Sigmoid colon (tissue), 7 donors: ENCODE data around the gene PSPH. TPM values are rescaled to one million over a fixed set of nuclear protein-coding genes. Genes with fewer than 3 reads are reported as not detected.
"Not testable (repeated sequence)": the region's sequence is repeated elsewhere in the genome, so short reads cannot be mapped to it uniquely, and the experiment has no call there.

ENCODE experiments used
- DNase-seq: peaks from one replicate; pipeline ENCODE4 v3.0.0-alpha.2; 2019
- H3K27ac ChIP-seq, 4 donors: fragments of 200-600 bp; sonication (generic); one replicate each; pipeline ENCODE4 v1.5.1; 2016 to 2019; ENCODE audit warnings: mild to moderate bottlenecking in 1 of 4
- H3K27me3 ChIP-seq, 3 donors: fragments of 200-600 bp; sonication (generic); one replicate each; pipeline ENCODE4 v1.5.1; 2019; ENCODE audit warnings: mild to moderate bottlenecking in 1 of 3
- H3K36me3 ChIP-seq, 4 donors: fragments of 200-600 bp; sonication (generic); one replicate each; pipeline ENCODE4 v1.5.1; 2016 to 2019
- H3K4me1 ChIP-seq, 4 donors: fragments of 200-600 bp; sonication (generic); one replicate each; pipeline ENCODE4 v1.5.1; 2017 to 2019
- H3K4me3 ChIP-seq, 4 donors: fragments of 200-600 bp; sonication (generic); one replicate each; pipeline ENCODE4 v1.5.1; 2017 to 2019; ENCODE audit warnings: mild to moderate bottlenecking in 2 of 4, moderate library complexity in 1 of 4
- H3K9me3 ChIP-seq, 4 donors: fragments of 200-600 bp in 3 of 4; sonication (generic) in 3 of 4; one replicate each; pipeline versions ENCODE4 v1.5.1 to v1.6.1; 2013 to 2019
- CTCF ChIP-seq, 4 experiments: fragments of 450-650 bp in 3 of 4; fragments of 200-600 bp in 1 of 4; IDR thresholded peaks; one replicate each; pipeline ENCODE4 v1.5.1; 2016 to 2019; ENCODE audit warnings: antibody characterized with exemption in 4 of 4, mild to moderate bottlenecking in 3 of 4, moderate library complexity in 2 of 4
- EP300 ChIP-seq, 4 donors: sonication (generic); formaldehyde crosslinking; IDR thresholded peaks; one replicate each; pipeline ENCODE4 v1.6.1; 2017; ENCODE audit warnings: antibody characterized with exemption in 4 of 4
- POLR2A ChIP-seq, 2 donors: fragments of 450-650 bp; IDR thresholded peaks; one replicate each; pipeline ENCODE4 v1.6.1; 2016; ENCODE audit warnings: antibody characterized with exemption in 2 of 2, mild to moderate bottlenecking in 2 of 2, moderate library complexity in 2 of 2
- POLR2AphosphoS5 ChIP-seq, 4 donors: sonication (generic); formaldehyde crosslinking; IDR thresholded peaks; one replicate each; pipeline ENCODE4 v1.6.1; 2017; ENCODE audit warnings: antibody characterized with exemption in 4 of 4
- WGBS, 2 donors: extraction: QIAGEN DNeasy Blood & Tissue Kit; methylation state at CpG; one replicate each; pipeline ENCODE4 v1.1.7; 2013; 5-methylcytosine and 5-hydroxymethylcytosine counted together
- intact Hi-C: fragments of 100-400 bp; cut with DNase I; formaldehyde crosslinking; loops from one replicate; pipeline ENCODE4 v1.15.1; 2023
- polyA plus RNA-seq, 3 donors: library from polyadenylated mRNA; stranded (reverse); fragments of 200-250 nt; gene quantifications; one replicate each; pipeline ENCODE4 v1.2.3, GENCODE V29; 2013
- total RNA-seq, 4 donors: library from RNA; depleted of rRNA; stranded (reverse); fragments of >200 nt; gene quantifications; one replicate each; pipeline ENCODE4 v1.1.0, GENCODE V29; 2016
- donor health status: healthy with polysubstance abuse.
- donor health status: Bipolar disorder and iron deficiency.
- donor health status: healthy.

Gene PSPH
- total and polyA plus RNA-seq, 7 donors, result 7.2 to 18.8 (median 7.6) TPM

GRCh38 chr7:56079450-56080185 lies 28.4 kb upstream of the PSPH start:
- intact Hi-C loops, result loop anchor here (2.0 kb wide), 1 partner anchor 27 kb away; the partner anchor contains the start of gene CHCHD2
- Histone ChIP-seq H3K36me3 (peaks cover 0 to 36% (median 10%) of the 10 kb centered on the region in 4 donors), H3K9me3 (no peaks in the 10 kb centered on the region), H3K4me3 (no peak overlapping the region), H3K4me1 (peaks cover 0 to 38% (median 36%) of the 10 kb centered on the region in 4 donors), H3K27me3 (no peaks in the 10 kb centered on the region), H3K27ac (peak overlapping the region; percentile 70 to 86 (median 82))
- peak; percentile 94 for DNase-seq
- TF ChIP-seq CTCF (IDR thresholded peaks at IDR 0.05), result peak; percentile 69 to 80 (median 76)
- no peak for TF ChIP-seq POLR2A (IDR thresholded peaks at IDR 0.05)
- TF ChIP-seq EP300 (IDR thresholded peaks at IDR 0.05), result no peak
- peak in 3 of 4 donors; percentile 53 to 67 (median 58) for TF ChIP-seq POLR2AphosphoS5 (IDR thresholded peaks at IDR 0.05)
- 63 to 70% methylated on average over 12 of the region's 12 CpGs for WGBS, 2 donors

- Histone ChIP-seq H3K4me3 (no peak overlapping the region), H3K9me3 (no peaks in the 10 kb centered on the region), H3K36me3 (peaks cover 0 to 36% (median 10%) of the 10 kb centered on the region in 4 donors), H3K4me1 (peaks cover 0 to 34% (median 29%) of the 10 kb centered on the region in 4 donors), H3K27me3 (no peaks in the 10 kb centered on the region), H3K27ac (peak overlapping the region in 3 of 4 donors; percentile 79 to 86 (median 84))
- intact Hi-C loops, result loop anchor here (2.0 kb wide), 1 partner anchor 29 kb away; the partner anchor contains the start of gene CHCHD2
- no peak for DNase-seq
- WGBS, 2 donors, result 96 to 97% methylated on average over 16 of the region's 16 CpGs
- no peak for TF ChIP-seq EP300 (IDR thresholded peaks at IDR 0.05)
- no peak for TF ChIP-seq CTCF (IDR thresholded peaks at IDR 0.05)
- TF ChIP-seq POLR2A (IDR thresholded peaks at IDR 0.05), result no peak
- TF ChIP-seq POLR2AphosphoS5 (IDR thresholded peaks at IDR 0.05), result no peak
These were observed 27.0 kb upstream of the PSPH start for GRCh38 chr7:56078196-56078595.

DNA sequence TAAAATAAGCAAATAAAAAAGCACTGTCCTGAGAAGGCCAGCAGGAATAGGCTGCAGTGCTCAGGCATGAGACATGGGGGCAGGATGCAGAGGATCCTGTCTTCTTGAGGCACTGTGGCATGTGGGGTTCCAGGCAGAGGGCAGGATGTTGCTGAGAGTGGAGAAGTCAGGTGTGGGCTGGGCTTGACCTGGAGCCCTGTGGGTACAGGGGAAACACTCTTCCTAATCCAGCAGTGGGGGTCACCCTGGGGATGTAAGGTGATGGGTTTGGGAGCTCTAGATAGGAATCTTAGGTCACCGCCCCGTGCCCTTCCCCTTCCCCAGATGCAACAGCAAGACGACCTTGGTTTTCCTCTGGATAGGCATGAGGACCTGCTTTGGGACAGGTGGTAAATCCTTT lies 26.4 kb upstream of the PSPH start:
- Histone ChIP-seq H3K27ac (peak overlapping the region in 2 of 4 donors; percentile 5 to 86), H3K27me3 (no peaks in the 10 kb centered on the region), H3K9me3 (no peaks in the 10 kb centered on the region), H3K4me1 (peaks cover 0 to 30% (median 25%) of the 10 kb centered on the region in 4 donors), H3K36me3 (peaks cover 0 to 37% (median 10%) of the 10 kb centered on the region in 4 donors), H3K4me3 (no peak overlapping the region)
- 92 to 96% methylated on average over 3 of the region's 3 CpGs for WGBS, 2 donors
- intact Hi-C loops, result loop anchor here (2.0 kb wide), 1 partner anchor 29 kb away; the partner anchor contains the start of gene CHCHD2
- no peak for TF ChIP-seq POLR2A (IDR thresholded peaks at IDR 0.05)
- no peak for TF ChIP-seq EP300 (IDR thresholded peaks at IDR 0.05)
- no peak for TF ChIP-seq POLR2AphosphoS5 (IDR thresholded peaks at IDR 0.05)
- no peak for TF ChIP-seq CTCF (IDR thresholded peaks at IDR 0.05)
- DNase-seq, result no peak

GRCh38 chr7:56074371-56074791 lies 23.1 kb upstream of the PSPH start:
- Histone ChIP-seq H3K4me1 (peaks cover 0 to 16% (median 12%) of the 10 kb centered on the region in 4 donors), H3K27ac (peak overlapping the region in 3 of 4 donors; percentile 63 to 73 (median 65)), H3K9me3 (no peaks in the 10 kb centered on the region), H3K4me3 (no peak overlapping the region), H3K36me3 (peaks cover 3 to 56% (median 25%) of the 10 kb centered on the region in 4 donors), H3K27me3 (no peaks in the 10 kb centered on the region)
- WGBS, 2 donors, result 15 to 36% methylated on average over 19 of the region's 19 CpGs
- intact Hi-C loops, result loop anchor here (1.0 to 5.0 kb wide), 2 partner anchors 69 to 432 kb away; no protein-coding TSS in a partner anchor
- DNase-seq, result peak; percentile 96
- peak in 3 of 4 donors; percentile 37 to 53 (median 48) for TF ChIP-seq POLR2AphosphoS5 (IDR thresholded peaks at IDR 0.05)
- peak; percentile 80 to 95 (median 92) for TF ChIP-seq CTCF (IDR thresholded peaks at IDR 0.05)
- no peak for TF ChIP-seq EP300 (IDR thresholded peaks at IDR 0.05)

DNA sequence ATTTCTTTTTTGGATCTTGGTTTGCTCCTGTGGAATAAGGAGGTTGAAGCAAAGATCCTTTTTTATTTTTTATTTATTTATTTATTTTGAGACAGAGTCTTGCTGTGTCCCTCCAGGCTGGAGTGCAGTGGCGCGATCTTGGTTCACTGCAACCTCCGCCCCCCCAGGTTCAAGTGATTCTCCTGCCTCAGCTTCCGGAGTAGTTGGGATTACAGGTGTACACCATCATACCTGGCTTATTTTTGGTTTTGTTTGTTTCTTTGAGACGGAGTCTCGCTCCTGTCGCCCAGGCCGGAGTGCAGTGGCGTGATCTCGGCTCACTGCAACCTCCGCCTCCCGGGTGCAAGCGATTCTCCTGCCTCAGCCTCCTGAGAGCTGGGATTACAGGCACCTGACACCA lies 15.1 kb upstream of the PSPH start:
- H3K36me3 ChIP-seq, result peaks cover 11 to 61% (median 37%) of the 10 kb centered on the region in 4 donors

More for the DNA sequence above, 15.1 kb upstream of the PSPH start:
- H3K27ac ChIP-seq, H3K4me3 ChIP-seq, intact Hi-C loops, H3K9me3 ChIP-seq, H3K27me3 ChIP-seq: not testable (repeated sequence)
- peaks cover 0 to 13% (median 12%) of the 10 kb centered on the region in 4 donors for H3K4me1 ChIP-seq
- WGBS, 2 donors, result 96 to 98% methylated on average over 13 of the region's 13 CpGs
- DNase-seq, result peak; percentile 42
